CD8-positive, alpha-beta memory T cell (primary cell): ENCODE results near the gene SCN5A. TPM values are rescaled to one million over a fixed set of nuclear protein-coding genes. Genes with fewer than 3 reads are reported as not detected.

Experiments
- CTCF ChIA-PET: fragments of 350-600 bp; sonication (Branson Sonifier 250); formaldehyde crosslinking; loops from one replicate; lab custom pipeline; 2021; ENCODE audit warnings: antibody characterized with exemption; lab: Charles Lee
- POLR2A ChIA-PET: fragments of 350-600 bp; sonication (Branson Sonifier 250); formaldehyde crosslinking; loops from one replicate; lab custom pipeline; 2021; ENCODE audit warnings: antibody characterized with exemption; lab: Charles Lee
- DNase-seq, 5 donors: peaks; one replicate each; pipeline versions ENCODE4 v3.0.0 to v3.0.0-alpha.2; 2020 to 2022; ENCODE audit warnings: mixed read lengths in 1 of 5
- H3K27ac ChIP-seq: one replicate; pipeline ENCODE4 v1.7.0; 2013; ENCODE audit warnings: low read depth, mild to moderate bottlenecking, low read length, moderate library complexity
- H3K27me3 ChIP-seq: 2 replicates; pipeline ENCODE4 v1.7.0; 2013; ENCODE audit warnings: low read length, mild to moderate bottlenecking; ENCODE audit not compliant: insufficient read depth, poor library complexity, severe bottlenecking
- H3K36me3 ChIP-seq: 2 replicates; pipeline ENCODE4 v1.7.0; 2013; ENCODE audit warnings: mild to moderate bottlenecking, low read length, moderate library complexity; ENCODE audit not compliant: insufficient read depth
- H3K4me1 ChIP-seq: 2 replicates; pipeline ENCODE4 v1.7.0; 2013; ENCODE audit warnings: mild to moderate bottlenecking, low read length, moderate library complexity; ENCODE audit not compliant: insufficient read depth
- H3K4me3 ChIP-seq: 2 replicates; pipeline ENCODE4 v1.7.0; 2013; ENCODE audit warnings: mild to moderate bottlenecking, low read length
- H3K9me3 ChIP-seq: 2 replicates; pipeline ENCODE4 v1.7.0; 2013; ENCODE audit warnings: mild to moderate bottlenecking, low read length
- H3K27ac Mint-ChIP-seq, 8 donors: one replicate each; pipeline ENCODE4 v1.8.0; 2020 to 2021; ENCODE audit warnings: mixed read lengths in 8 of 8, mild to moderate bottlenecking in 6 of 8, inconsistent platforms in 3 of 8, moderate library complexity in 3 of 8
- H3K27me3 Mint-ChIP-seq, 2 donors: one replicate each; pipeline ENCODE4 v1.8.0; 2020 to 2021; ENCODE audit warnings: mixed read lengths in 2 of 2, mild to moderate bottlenecking in 1 of 2, moderate library complexity in 1 of 2
- H3K36me3 Mint-ChIP-seq, 3 donors: one replicate each; pipeline ENCODE4 v1.8.0; 2020 to 2021; ENCODE audit warnings: mixed read lengths in 3 of 3, inconsistent platforms in 1 of 3, mild to moderate bottlenecking in 1 of 3
- H3K4me1 Mint-ChIP-seq, 3 donors: one replicate each; pipeline ENCODE4 v1.8.0; 2020 to 2021; ENCODE audit warnings: mixed read lengths in 3 of 3, inconsistent platforms in 1 of 3, mild to moderate bottlenecking in 1 of 3
- H3K4me3 Mint-ChIP-seq, 7 donors: one replicate each; pipeline ENCODE4 v1.8.0; 2020 to 2021; ENCODE audit warnings: mixed read lengths in 7 of 7, mild to moderate bottlenecking in 6 of 7, moderate library complexity in 4 of 7, inconsistent platforms in 2 of 7
- H3K9me3 Mint-ChIP-seq, 5 donors: one replicate each; pipeline ENCODE4 v1.8.0; 2020 to 2022; ENCODE audit warnings: mixed read lengths in 5 of 5, mild to moderate bottlenecking in 3 of 5, moderate library complexity in 2 of 5, inconsistent platforms in 1 of 5
- polyA plus RNA-seq: library from polyadenylated mRNA; unstranded; fragments of 300-500 nt; fragmentation: Illumina TruSeq; gene quantifications from one replicate; pipeline ENCODE4 v1.2.3, GENCODE V29; 2021
- total RNA-seq, 2 experiments: library from RNA; stranded (reverse); gene quantifications; one replicate each; pipeline ENCODE4 v1.2.3, GENCODE V29; 2021

Gene SCN5A
- total and polyA plus RNA-seq, 3 experiments from 2014 or later = 0.33 to 0.47 TPM; not detected in 1

DNA sequence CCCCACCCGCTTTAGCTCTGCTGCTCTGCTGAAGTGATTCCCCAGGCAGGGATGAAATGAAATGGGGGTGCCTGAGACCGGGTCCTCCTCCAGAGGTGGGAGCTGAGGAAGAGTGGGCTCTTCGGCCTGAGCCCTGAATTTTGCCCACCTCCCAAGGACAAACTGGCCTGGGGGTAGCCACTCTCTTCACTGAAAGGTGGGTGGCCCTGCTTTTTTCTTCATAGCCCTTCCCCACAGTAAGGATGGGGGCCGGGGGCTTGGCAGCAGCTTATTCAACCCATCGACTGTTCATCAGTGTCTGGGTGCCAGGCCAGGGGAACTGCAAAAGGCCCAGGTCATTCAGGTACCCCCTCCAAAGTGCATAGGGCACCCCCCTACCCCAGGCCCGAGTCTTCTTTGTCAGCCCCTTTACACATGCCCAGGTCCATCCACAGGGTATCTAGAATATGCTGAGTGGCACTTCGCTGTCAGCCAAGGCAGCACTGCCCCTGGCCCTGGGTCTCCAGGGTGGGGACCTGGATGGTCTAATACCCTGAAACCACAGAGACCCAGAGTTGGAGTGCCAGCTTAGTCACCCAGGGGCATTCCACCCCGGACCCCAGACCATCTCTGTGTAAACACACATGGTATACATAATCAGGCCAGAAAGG is 7.9 kb downstream of the SCN5A start:
- peaks cover 5 to 11% of the 10 kb centered on the region in 2 donors for H3K27me3 Mint-ChIP-seq
- Histone ChIP-seq H3K4me3 (no peak overlapping the region), H3K4me1 (no peaks in the 10 kb centered on the region), H3K27me3 (peaks cover under 1% of the 10 kb centered on the region), H3K9me3 (no peaks in the 10 kb centered on the region), H3K27ac (no peak overlapping the region), H3K36me3 (no peaks in the 10 kb centered on the region)
- no peak overlapping the region for H3K4me3 Mint-ChIP-seq
- no peaks in the 10 kb centered on the region for H3K9me3 Mint-ChIP-seq
- DNase-seq = no peak
- H3K4me1 Mint-ChIP-seq = no peaks in the 10 kb centered on the region
- POLR2A ChIA-PET = no interaction called here
- H3K27ac Mint-ChIP-seq = no peak overlapping the region
- H3K36me3 Mint-ChIP-seq = no peaks in the 10 kb centered on the region
- CTCF ChIA-PET = interaction anchor here (0.8 to 1.6 kb wide), 2 partner anchors 9 to 145 kb away, joined by 4 read pairs; partner anchors contain the start of gene EXOG

DNA sequence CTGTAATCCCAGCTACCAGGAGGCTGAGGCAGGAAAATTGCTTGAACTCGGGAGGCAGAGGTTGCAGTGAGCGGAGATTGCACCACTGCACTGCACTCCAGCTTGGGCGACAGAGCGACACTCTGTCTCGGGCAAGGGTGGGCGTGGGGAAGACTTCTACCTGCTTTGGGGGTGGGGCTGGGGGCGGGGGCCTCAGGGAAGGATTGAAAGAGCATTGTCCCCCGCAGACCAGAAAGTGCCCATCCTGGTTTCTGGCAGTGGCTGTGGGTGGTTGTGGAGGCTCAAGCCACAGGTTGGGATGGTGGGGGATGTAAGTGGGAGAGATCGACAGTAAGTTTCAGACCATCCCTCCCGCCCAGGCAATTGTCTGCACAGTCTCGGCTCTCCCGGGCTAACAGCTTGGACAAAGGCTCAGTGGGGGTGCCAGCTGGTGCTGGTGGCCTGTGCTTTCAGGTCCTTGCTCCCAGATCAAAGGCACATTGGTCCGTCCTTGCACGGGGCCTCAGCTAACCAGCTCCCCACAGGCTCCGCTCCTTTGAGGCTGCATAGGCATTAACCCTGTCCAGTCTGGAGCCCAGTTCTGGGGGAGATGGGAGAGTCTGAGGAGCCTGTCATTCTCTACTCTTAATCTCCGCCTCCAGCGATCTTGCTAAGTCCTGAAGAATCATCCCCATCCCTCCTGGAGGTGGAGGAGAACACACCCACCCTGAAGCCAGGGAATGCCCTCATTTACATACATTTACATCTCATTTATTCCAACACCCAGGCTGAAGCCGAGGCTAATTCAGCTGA is 8.6 kb downstream of the SCN5A start:
- Mint-ChIP-seq H3K27ac (no peak overlapping the region), H3K27me3 (peaks cover 5 to 11% of the 10 kb centered on the region in 2 donors), H3K4me1 (no peaks in the 10 kb centered on the region), H3K9me3 (no peaks in the 10 kb centered on the region), H3K36me3 (no peaks in the 10 kb centered on the region), H3K4me3 (no peak overlapping the region)
- CTCF ChIA-PET = interaction anchor here (1.6 kb wide), 1 partner anchor 10 kb away, joined by 4 read pairs; no protein-coding TSS in a partner anchor
- Histone ChIP-seq H3K36me3 (no peaks in the 10 kb centered on the region), H3K27ac (no peak overlapping the region), H3K4me3 (no peak overlapping the region), H3K9me3 (no peaks in the 10 kb centered on the region), H3K27me3 (no peaks in the 10 kb centered on the region), H3K4me1 (no peaks in the 10 kb centered on the region)
- POLR2A ChIA-PET = no interaction called here
- DNase-seq = no peak

DNA sequence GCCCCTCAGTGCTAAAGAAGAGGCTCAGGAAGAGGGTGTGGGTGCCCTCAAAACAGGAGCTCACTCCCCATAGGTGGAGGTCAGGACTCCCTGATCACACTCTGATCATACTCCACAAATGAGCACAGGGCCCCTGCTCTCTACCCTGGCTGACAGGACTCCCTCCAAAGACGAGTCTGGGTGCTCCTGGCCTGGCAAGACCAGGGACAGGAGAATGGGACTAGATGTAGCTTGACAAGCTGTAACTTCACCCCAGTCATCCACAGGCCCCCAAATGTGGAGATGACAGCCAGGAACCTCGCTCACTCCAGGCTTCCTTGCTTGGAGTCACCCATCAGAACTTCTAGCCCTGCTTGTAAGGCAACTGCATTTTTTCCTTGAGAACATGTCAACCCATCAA is 11.1 kb downstream of the SCN5A start:
- CTCF ChIA-PET = interaction anchor here (2.4 kb wide), 1 partner anchor 9 kb away, joined by 6 read pairs; no protein-coding TSS in a partner anchor
- no peaks in the 10 kb centered on the region for H3K36me3 Mint-ChIP-seq
- H3K9me3 Mint-ChIP-seq = no peaks in the 10 kb centered on the region
- Histone ChIP-seq H3K9me3 (no peaks in the 10 kb centered on the region), H3K4me1 (no peaks in the 10 kb centered on the region), H3K4me3 (no peak overlapping the region), H3K36me3 (no peaks in the 10 kb centered on the region), H3K27ac (no peak overlapping the region), H3K27me3 (no peaks in the 10 kb centered on the region)
- POLR2A ChIA-PET = no interaction called here
- H3K27me3 Mint-ChIP-seq = peaks cover 2 to 5% of the 10 kb centered on the region in 2 donors
- H3K27ac Mint-ChIP-seq = no peak overlapping the region
- no peak overlapping the region for H3K4me3 Mint-ChIP-seq
- H3K4me1 Mint-ChIP-seq = peaks cover 0 to 4% (median 0%) of the 10 kb centered on the region in 3 donors
- DNase-seq = no peak

DNA sequence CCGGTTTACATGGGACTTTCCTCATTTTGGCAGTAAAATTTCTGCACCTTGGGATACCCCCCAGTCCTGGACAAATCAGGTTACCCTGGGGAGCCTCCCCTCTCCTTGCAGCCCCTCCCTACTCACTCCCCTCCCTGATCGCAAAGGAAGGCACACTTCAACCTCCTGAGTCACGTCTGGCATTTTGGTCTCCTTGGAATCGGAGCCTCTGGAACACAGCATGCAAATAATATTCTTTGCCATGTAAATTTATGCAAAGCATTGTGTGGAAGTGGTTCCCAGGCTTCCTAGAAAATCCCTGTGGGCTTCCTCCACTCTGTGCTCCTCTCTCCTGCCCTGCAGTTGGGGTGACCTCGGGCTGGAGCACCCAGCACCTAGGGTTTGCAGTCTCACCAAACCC is 11.6 kb downstream of the SCN5A start:
- no peaks in the 10 kb centered on the region for H3K36me3 Mint-ChIP-seq
- ChIA-PET CTCF (interaction anchor here (2.4 kb wide), 1 partner anchor 9 kb away, joined by 6 read pairs; no protein-coding TSS in a partner anchor), POLR2A (no interaction called here)
- Histone ChIP-seq H3K27me3 (no peaks in the 10 kb centered on the region), H3K4me1 (no peaks in the 10 kb centered on the region), H3K36me3 (no peaks in the 10 kb centered on the region), H3K27ac (no peak overlapping the region), H3K9me3 (no peaks in the 10 kb centered on the region), H3K4me3 (no peak overlapping the region)
- H3K4me3 Mint-ChIP-seq = no peak overlapping the region
- DNase-seq = no peak
- no peak overlapping the region for H3K27ac Mint-ChIP-seq
- H3K9me3 Mint-ChIP-seq = no peaks in the 10 kb centered on the region
- peaks cover 0 to 4% (median 0%) of the 10 kb centered on the region in 3 donors for H3K4me1 Mint-ChIP-seq
- H3K27me3 Mint-ChIP-seq = peaks cover 2 to 5% of the 10 kb centered on the region in 2 donors

DNA sequence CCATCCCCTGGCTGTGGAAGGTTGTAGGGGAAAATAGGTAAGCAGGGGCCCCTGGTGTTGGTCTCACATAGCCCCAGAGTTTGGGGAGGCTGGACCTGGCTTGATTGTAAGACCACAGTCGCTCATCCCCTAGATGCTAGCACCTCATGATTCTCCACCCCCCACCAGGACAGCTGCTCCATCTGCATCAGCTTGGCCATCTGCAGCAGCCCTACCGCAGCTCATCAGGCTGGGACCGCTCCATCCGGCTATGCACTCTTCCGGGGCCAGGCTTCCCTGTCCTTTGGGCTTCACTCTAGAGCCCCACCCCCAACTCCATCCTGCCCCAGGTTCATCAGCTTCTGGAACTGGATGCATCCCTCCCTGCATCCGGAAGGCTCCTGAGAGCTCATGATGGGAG is 12.6 kb downstream of the SCN5A start:
- ChIA-PET CTCF (interaction anchor here (0.5 to 2.4 kb wide), 3 partner anchors 9 to 889 kb away, joined by 3 to 6 read pairs (median 4); no protein-coding TSS in a partner anchor), POLR2A (no interaction called here)
- no peaks in the 10 kb centered on the region for H3K9me3 Mint-ChIP-seq
- H3K9me3 ChIP-seq = no peaks in the 10 kb centered on the region
- no peak overlapping the region for H3K27ac Mint-ChIP-seq
- no peaks in the 10 kb centered on the region for H3K36me3 ChIP-seq
- DNase-seq = no peak
- no peak overlapping the region for H3K4me3 ChIP-seq
- peaks cover 0 to 4% (median 0%) of the 10 kb centered on the region in 3 donors for H3K4me1 Mint-ChIP-seq
- H3K27me3 ChIP-seq = no peaks in the 10 kb centered on the region
- H3K4me1 ChIP-seq = no peaks in the 10 kb centered on the region
- H3K27ac ChIP-seq = no peak overlapping the region
- H3K27me3 Mint-ChIP-seq = peaks cover 2 to 5% of the 10 kb centered on the region in 2 donors
- H3K4me3 Mint-ChIP-seq = no peak overlapping the region
- H3K36me3 Mint-ChIP-seq = no peaks in the 10 kb centered on the region

DNA sequence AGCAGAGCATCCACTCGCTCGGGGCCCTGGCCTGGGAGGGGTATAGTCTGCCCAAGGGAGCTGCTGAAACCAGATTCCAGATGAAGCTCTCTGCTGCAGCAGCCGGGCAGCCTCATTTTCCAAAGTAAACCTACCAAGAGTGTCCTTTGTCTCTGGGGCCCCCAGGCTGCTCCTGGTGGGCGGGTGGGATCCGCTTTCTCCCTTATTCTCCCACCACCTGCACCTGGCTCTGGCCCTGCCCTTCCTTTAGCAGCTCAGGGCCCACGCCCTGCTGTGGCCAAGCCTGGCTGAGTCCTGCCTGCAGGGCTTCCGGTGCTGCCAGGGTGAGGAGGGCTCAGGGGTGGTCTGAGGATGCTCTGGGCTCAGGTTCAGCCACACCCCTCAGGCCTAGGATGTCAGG is 13.0 kb downstream of the SCN5A start:
- Histone ChIP-seq H3K4me3 (no peak overlapping the region), H3K36me3 (no peaks in the 10 kb centered on the region), H3K4me1 (no peaks in the 10 kb centered on the region), H3K9me3 (no peaks in the 10 kb centered on the region), H3K27me3 (no peaks in the 10 kb centered on the region), H3K27ac (no peak overlapping the region)
- Mint-ChIP-seq H3K4me1 (peaks cover 0 to 4% (median 0%) of the 10 kb centered on the region in 3 donors), H3K4me3 (no peak overlapping the region), H3K36me3 (no peaks in the 10 kb centered on the region), H3K27me3 (peaks cover 2 to 5% of the 10 kb centered on the region in 2 donors), H3K27ac (no peak overlapping the region), H3K9me3 (no peaks in the 10 kb centered on the region)
- POLR2A ChIA-PET = no interaction called here
- no peak for DNase-seq
- CTCF ChIA-PET = interaction anchor here (0.5 to 2.4 kb wide), 3 partner anchors 8 to 890 kb away, joined by 3 to 6 read pairs (median 4); no protein-coding TSS in a partner anchor

DNA sequence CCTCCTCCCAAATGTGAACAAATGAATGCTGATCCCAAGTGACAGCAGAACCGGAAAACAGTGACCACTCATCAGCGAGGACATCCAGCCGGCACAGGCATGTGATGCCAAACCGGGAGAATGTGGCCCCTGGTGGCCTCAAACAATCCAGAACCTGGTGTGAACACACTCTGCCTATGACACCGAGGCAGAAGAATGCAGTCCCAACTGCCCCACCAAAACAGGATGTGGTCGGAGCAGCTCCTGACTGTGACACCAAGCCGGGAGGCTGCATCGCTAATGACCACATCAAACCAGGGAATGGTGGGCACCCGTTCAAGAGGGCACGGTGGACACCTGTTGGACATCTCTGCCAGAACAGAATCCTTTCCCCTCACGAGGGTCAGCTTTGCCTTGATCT is 15.4 kb downstream of the SCN5A start:
- ChIA-PET POLR2A (no interaction called here), CTCF (no interaction called here)
- Mint-ChIP-seq H3K27me3 (peaks cover 3 to 5% of the 10 kb centered on the region in 2 donors), H3K4me1 (peaks cover 0 to 4% (median 0%) of the 10 kb centered on the region in 3 donors), H3K4me3 (peak overlapping the region in 1 of 7 donors; percentile 69), H3K36me3 (no peaks in the 10 kb centered on the region), H3K27ac (no peak overlapping the region), H3K9me3 (no peaks in the 10 kb centered on the region)
- no peaks in the 10 kb centered on the region for H3K9me3 ChIP-seq
- DNase-seq = no peak
- H3K36me3 ChIP-seq = no peaks in the 10 kb centered on the region
- no peak overlapping the region for H3K27ac ChIP-seq
- no peak overlapping the region for H3K4me3 ChIP-seq
- H3K27me3 ChIP-seq = no peaks in the 10 kb centered on the region
- H3K4me1 ChIP-seq = no peaks in the 10 kb centered on the region

DNA sequence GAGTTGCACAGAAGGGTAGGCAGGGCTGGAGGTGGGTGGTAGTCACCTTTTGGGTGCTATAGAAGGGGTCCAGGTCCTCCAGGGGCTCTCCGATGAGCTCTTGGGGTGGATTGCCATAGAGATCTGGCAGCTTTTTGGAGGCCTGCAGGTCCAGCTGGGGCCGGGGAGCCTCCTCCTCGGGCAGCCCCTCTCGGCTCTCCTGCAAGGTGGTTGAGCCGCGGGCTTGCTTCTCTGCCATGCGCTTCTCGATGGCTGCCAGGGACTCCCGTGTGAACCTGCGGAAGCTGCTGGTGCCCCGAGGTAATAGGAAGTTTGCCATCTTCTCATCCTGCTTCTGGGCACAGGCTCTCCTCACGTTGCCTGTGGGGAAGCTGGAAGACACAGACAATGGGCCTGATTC is 16.5 kb downstream of the SCN5A start:
- Histone ChIP-seq H3K4me1 (no peaks in the 10 kb centered on the region), H3K9me3 (no peaks in the 10 kb centered on the region), H3K4me3 (no peak overlapping the region), H3K27ac (no peak overlapping the region), H3K27me3 (no peaks in the 10 kb centered on the region), H3K36me3 (no peaks in the 10 kb centered on the region)
- DNase-seq = no peak
- POLR2A ChIA-PET = no interaction called here
- Mint-ChIP-seq H3K9me3 (no peaks in the 10 kb centered on the region), H3K4me1 (peaks cover 0 to 4% (median 0%) of the 10 kb centered on the region in 3 donors), H3K36me3 (no peaks in the 10 kb centered on the region), H3K27me3 (peaks cover 3% of the 10 kb centered on the region in 2 donors), H3K4me3 (no peak overlapping the region), H3K27ac (no peak overlapping the region)
- CTCF ChIA-PET = no interaction called here
